NCI-H510A (cell line): ENCODE results near the gene C19orf25.

Experiments
- DNase-seq: peaks from one replicate; lab custom pipeline; 2025; lab: John Stamatoyannopoulos, UW

C19orf25 gene

GRCh38 chr19:1432507-1432887 is 46.5 kb downstream of the C19orf25 start:
- DNase-seq = no peak

GRCh38 chr19:1431759-1432506 is 47.1 kb downstream of the C19orf25 start:
- no peak for DNase-seq

GRCh38 chr19:1430246-1430645 is 48.8 kb downstream of the C19orf25 start:
- DNase-seq = no peak

- DNase-seq = no peak
Measured at GRCh38 chr19:1429750-1430149, 49.3 kb downstream of the C19orf25 start.

GRCh38 chr19:1428738-1429391 is 50.1 kb downstream of the C19orf25 start:
- no peak for DNase-seq

GRCh38 chr19:1427221-1427920 is 51.6 kb downstream of the C19orf25 start:
- DNase-seq = no peak

GRCh38 chr19:1426736-1427135 is 52.3 kb downstream of the C19orf25 start:
- DNase-seq = no peak

- DNase-seq = no peak
Measured at GRCh38 chr19:1425902-1426301, 53.1 kb downstream of the C19orf25 start.

GRCh38 chr19:1425102-1425837 is 53.7 kb downstream of the C19orf25 start:
- no peak for DNase-seq

- DNase-seq = no peak
Measured at GRCh38 chr19:1424192-1424955, 54.6 kb downstream of the C19orf25 start.

- DNase-seq = no peak
Measured at GRCh38 chr19:1423436-1424191, 55.4 kb downstream of the C19orf25 start.
